ENCODE data around the gene LRIT3.

Gene LRIT3

DNA sequence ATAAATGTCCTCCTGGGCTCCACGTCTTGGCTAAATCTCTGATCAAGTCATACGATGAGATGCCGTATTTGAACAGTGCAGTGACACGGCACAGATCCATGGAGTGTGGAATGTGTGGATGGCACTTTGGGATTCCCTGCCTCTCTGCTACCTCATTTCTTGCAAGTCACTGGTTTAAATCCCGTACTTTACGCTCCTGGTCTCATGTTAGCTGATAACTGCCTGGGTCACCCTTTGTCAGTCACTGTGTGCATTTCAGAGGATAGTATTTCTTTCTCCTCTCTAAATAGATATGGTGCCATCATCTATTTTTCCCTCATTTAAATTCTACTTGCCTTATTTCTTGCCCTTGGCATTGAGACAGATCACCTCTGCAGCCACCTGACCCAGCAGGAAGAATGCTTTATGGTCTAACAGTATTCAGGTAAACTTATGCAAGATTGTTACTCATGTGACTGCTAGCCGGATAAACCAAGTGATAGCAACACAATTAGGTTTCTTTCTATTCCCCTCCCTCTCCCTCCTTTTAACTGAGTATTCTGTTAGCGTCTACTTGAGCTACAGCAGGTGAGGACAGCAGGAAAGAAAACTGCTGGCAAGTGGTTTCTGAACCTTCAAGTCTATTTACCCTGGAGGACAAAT, 67.6 kb downstream of the LRIT3 start:
- no peak for ATAC-seq
- TF ChIP-seq, protein P1, sequence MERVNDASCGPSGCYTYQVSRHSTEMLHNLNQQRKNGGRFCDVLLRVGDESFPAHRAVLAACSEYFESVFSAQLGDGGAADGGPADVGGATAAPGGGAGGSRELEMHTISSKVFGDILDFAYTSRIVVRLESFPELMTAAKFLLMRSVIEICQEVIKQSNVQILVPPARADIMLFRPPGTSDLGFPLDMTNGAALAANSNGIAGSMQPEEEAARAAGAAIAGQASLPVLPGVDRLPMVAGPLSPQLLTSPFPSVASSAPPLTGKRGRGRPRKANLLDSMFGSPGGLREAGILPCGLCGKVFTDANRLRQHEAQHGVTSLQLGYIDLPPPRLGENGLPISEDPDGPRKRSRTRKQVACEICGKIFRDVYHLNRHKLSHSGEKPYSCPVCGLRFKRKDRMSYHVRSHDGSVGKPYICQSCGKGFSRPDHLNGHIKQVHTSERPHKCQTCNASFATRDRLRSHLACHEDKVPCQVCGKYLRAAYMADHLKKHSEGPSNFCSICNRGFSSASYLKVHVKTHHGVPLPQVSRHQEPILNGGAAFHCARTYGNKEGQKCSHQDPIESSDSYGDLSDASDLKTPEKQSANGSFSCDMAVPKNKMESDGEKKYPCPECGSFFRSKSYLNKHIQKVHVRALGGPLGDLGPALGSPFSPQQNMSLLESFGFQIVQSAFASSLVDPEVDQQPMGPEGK (CRISPR knock-in tag; IDR thresholded peaks at IDR 0.05; ENCODE audit: borderline replicate concordance) = no peak
- TF ChIP-seq, protein P2, sequence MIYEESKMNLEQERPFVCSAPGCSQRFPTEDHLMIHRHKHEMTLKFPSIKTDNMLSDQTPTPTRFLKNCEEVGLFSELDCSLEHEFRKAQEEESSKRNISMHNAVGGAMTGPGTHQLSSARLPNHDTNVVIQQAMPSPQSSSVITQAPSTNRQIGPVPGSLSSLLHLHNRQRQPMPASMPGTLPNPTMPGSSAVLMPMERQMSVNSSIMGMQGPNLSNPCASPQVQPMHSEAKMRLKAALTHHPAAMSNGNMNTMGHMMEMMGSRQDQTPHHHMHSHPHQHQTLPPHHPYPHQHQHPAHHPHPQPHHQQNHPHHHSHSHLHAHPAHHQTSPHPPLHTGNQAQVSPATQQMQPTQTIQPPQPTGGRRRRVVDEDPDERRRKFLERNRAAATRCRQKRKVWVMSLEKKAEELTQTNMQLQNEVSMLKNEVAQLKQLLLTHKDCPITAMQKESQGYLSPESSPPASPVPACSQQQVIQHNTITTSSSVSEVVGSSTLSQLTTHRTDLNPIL (CRISPR knock-in tag; IDR thresholded peaks at IDR 0.05; ENCODE audit: low read depth) = no peak
- TF ChIP-seq, protein P3, sequence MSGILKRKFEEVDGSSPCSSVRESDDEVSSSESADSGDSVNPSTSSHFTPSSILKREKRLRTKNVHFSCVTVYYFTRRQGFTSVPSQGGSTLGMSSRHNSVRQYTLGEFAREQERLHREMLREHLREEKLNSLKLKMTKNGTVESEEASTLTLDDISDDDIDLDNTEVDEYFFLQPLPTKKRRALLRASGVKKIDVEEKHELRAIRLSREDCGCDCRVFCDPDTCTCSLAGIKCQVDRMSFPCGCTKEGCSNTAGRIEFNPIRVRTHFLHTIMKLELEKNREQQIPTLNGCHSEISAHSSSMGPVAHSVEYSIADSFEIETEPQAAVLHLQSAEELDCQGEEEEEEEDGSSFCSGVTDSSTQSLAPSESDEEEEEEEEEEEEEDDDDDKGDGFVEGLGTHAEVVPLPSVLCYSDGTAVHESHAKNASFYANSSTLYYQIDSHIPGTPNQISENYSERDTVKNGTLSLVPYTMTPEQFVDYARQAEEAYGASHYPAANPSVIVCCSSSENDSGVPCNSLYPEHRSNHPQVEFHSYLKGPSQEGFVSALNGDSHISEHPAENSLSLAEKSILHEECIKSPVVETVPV (CRISPR knock-in tag; IDR thresholded peaks at IDR 0.05) = no peak
- no peak for TF ChIP-seq ZC3H10 (CRISPR knock-in tag; IDR thresholded peaks at IDR 0.05)
- no peak for TF ChIP-seq BACH2 (CRISPR knock-in tag; IDR thresholded peaks at IDR 0.05; ENCODE audit: borderline replicate concordance)
- TF ChIP-seq ZNF8 (CRISPR knock-in tag; IDR thresholded peaks at IDR 0.05) = no peak
- no peak for TF ChIP-seq GLIS3 (CRISPR knock-in tag; IDR thresholded peaks at IDR 0.05)
- TF ChIP-seq OSR1 (CRISPR knock-in tag; IDR thresholded peaks at IDR 0.05) = no peak
- no peak for TF ChIP-seq ISL1 (CRISPR knock-in tag; IDR thresholded peaks at IDR 0.05)
- TF ChIP-seq, protein P4, sequence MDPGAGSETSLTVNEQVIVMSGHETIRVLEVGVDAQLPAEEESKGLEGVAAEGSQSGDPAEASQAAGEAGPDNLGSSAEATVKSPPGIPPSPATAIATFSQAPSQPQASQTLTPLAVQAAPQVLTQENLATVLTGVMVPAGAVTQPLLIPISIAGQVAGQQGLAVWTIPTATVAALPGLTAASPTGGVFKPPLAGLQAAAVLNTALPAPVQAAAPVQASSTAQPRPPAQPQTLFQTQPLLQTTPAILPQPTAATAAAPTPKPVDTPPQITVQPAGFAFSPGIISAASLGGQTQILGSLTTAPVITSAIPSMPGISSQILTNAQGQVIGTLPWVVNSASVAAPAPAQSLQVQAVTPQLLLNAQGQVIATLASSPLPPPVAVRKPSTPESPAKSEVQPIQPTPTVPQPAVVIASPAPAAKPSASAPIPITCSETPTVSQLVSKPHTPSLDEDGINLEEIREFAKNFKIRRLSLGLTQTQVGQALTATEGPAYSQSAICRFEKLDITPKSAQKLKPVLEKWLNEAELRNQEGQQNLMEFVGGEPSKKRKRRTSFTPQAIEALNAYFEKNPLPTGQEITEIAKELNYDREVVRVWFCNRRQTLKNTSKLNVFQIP (CRISPR knock-in tag; IDR thresholded peaks at IDR 0.05; ENCODE audit: borderline replicate concordance, low read depth) = no peak
- TF ChIP-seq PPARA (CRISPR knock-in tag; IDR thresholded peaks at IDR 0.05; ENCODE audit: borderline replicate concordance) = no peak
- TF ChIP-seq, protein P5, sequence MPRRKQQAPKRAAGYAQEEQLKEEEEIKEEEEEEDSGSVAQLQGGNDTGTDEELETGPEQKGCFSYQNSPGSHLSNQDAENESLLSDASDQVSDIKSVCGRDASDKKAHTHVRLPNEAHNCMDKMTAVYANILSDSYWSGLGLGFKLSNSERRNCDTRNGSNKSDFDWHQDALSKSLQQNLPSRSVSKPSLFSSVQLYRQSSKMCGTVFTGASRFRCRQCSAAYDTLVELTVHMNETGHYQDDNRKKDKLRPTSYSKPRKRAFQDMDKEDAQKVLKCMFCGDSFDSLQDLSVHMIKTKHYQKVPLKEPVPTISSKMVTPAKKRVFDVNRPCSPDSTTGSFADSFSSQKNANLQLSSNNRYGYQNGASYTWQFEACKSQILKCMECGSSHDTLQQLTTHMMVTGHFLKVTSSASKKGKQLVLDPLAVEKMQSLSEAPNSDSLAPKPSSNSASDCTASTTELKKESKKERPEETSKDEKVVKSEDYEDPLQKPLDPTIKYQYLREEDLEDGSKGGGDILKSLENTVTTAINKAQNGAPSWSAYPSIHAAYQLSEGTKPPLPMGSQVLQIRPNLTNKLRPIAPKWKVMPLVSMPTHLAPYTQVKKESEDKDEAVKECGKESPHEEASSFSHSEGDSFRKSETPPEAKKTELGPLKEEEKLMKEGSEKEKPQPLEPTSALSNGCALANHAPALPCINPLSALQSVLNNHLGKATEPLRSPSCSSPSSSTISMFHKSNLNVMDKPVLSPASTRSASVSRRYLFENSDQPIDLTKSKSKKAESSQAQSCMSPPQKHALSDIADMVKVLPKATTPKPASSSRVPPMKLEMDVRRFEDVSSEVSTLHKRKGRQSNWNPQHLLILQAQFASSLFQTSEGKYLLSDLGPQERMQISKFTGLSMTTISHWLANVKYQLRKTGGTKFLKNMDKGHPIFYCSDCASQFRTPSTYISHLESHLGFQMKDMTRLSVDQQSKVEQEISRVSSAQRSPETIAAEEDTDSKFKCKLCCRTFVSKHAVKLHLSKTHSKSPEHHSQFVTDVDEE (CRISPR knock-in tag; IDR thresholded peaks at IDR 0.05) = no peak
- no peak for TF ChIP-seq TOX (CRISPR knock-in tag; IDR thresholded peaks at IDR 0.05; ENCODE audit: borderline replicate concordance)
- no peak for TF ChIP-seq CSDC2 (CRISPR knock-in tag; IDR thresholded peaks at IDR 0.05)
- no peak for TF ChIP-seq ZFP30 (CRISPR knock-in tag; IDR thresholded peaks at IDR 0.05)
- TF ChIP-seq RARB (CRISPR knock-in tag; IDR thresholded peaks at IDR 0.05) = no peak
- TF ChIP-seq SNAI2 (CRISPR knock-in tag; IDR thresholded peaks at IDR 0.05) = no peak

DNA sequence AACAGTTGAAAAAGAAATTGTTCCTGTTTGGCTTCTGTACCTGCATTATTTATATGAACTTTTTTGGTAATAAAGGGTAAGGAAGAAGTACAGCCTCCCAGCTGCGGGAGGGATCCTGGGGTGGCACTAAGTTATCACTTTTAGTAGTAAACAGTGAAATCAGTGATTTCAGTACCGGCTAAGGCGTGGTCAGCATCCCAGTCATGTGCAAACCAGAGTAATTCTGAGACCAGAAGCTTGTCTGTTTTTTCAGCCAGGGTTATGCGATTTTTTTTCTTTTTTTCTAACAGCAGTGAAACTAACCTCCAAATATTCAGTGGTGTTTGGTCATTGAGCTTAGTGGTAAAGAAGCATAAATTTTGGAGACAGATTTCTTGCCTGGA, 68.1 kb downstream of the LRIT3 start:
- ATAC-seq = no peak
- TF ChIP-seq, protein P1 (CRISPR knock-in tag; IDR thresholded peaks at IDR 0.05; ENCODE audit: borderline replicate concordance) = no peak
- TF ChIP-seq TOX (CRISPR knock-in tag; IDR thresholded peaks at IDR 0.05; ENCODE audit: borderline replicate concordance) (no peak), ZC3H10 (CRISPR knock-in tag; IDR thresholded peaks at IDR 0.05) (no peak), ESRRG (CRISPR knock-in tag; IDR thresholded peaks at IDR 0.05) (no peak)

DNA sequence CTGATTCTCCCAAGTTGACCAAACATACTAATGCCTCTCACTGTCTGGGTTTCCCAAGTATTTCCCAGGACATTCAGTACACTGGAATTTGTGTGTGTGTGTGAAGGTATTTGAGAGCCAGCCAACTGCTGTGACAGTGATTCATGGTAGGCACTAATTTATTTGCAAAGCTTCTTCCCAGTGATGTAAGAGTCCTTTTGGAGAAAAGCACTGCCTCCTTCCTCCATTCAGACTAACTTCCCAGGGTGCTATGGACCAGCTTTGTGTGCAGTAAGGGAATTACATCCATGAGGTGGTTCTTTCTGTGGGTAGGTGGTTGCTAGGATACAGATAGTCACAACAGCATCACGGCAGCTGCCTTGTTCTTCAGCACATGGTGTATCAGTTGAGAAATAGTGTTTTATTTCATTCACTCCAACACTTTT, 73.5 kb downstream of the LRIT3 start:
- ATAC-seq = peak; percentile 87
- TF ChIP-seq SNAI2 (CRISPR knock-in tag; IDR thresholded peaks at IDR 0.05) = no peak
- TF ChIP-seq ESRRG (CRISPR knock-in tag; IDR thresholded peaks at IDR 0.05) = no peak
- TF ChIP-seq OSR1 (CRISPR knock-in tag; IDR thresholded peaks at IDR 0.05) = no peak
- TF ChIP-seq, protein P2 (CRISPR knock-in tag; IDR thresholded peaks at IDR 0.05; ENCODE audit: low read depth) = no peak
- TF ChIP-seq, protein P4 (CRISPR knock-in tag; IDR thresholded peaks at IDR 0.05; ENCODE audit: borderline replicate concordance, low read depth) = no peak
- TF ChIP-seq, protein P5 (CRISPR knock-in tag; IDR thresholded peaks at IDR 0.05) = no peak
- TF ChIP-seq ZC3H10 (CRISPR knock-in tag; IDR thresholded peaks at IDR 0.05) = no peak
- TF ChIP-seq ZNF565 (CRISPR knock-in tag; conservative IDR thresholded peaks at IDR 0.05; ENCODE audit: low read depth) = no peak

Data from SK-N-SH treated with all-trans-retinoic acid at 6 μM for 48 hours (cell line).